Activated effector memory CD4-positive, alpha-beta T cell treated with anti-CD3 and anti-CD28 coated beads, Interleukin-2, amount 50 U/mL, for 16 hours (primary cell): ENCODE results near the gene IL17RB.

Source experiments
- DNase-seq: peaks from one replicate; pipeline ENCODE4 v3.0.0-alpha.2; 2020

IL17RB gene

DNA sequence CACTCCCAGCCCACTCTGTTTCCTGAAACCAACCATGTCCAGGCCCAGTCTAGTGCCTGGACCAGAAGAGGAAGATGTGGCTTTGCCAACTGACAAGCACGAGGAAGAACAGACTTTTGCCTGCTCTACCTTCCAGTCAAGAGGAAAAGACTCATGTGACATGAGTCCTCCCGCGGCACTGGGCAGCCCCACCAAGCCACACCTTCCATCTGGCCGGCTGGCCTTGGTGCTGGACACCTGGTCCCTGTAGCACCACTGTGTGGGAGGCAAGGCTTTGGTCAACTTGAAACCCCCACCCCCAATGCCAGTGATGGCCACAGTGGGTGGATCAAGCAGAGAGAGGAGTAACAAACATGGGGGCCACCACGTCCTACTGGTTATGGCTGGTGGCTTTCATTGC, 12.7 kb upstream of the IL17RB start:
- DNase-seq = no peak

DNA sequence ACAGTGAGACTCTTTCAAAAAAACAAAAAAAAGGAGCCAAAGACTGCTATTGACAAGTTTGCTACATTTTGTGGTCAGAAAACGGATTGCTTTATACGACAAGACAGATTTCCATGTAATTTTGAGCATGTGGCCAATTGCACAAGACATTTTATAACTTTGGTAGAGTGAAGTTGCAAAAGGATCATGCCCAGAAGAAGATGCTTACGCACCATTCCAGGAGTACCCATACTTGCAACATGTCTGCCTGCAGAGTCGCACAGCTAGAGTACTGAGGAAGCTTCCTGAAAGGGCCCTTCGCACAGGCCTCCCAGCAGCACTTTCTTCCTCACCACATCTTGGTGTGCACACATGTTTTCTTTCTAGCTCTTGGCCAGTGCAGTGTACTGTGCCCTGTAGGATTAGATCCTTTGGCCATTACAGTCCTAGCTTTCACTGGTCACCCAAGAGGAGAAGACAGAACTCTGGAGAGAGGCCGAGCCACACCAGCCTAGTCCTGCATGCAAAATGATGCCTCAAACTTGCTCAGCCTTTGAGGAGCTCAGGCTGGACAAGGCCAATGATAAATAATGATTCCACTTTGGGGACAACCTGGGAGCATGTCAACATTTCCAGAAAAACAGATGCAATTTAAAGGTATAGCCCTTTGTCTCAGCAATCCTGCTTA, 11.8 kb upstream of the IL17RB start:
- no peak for DNase-seq

DNA sequence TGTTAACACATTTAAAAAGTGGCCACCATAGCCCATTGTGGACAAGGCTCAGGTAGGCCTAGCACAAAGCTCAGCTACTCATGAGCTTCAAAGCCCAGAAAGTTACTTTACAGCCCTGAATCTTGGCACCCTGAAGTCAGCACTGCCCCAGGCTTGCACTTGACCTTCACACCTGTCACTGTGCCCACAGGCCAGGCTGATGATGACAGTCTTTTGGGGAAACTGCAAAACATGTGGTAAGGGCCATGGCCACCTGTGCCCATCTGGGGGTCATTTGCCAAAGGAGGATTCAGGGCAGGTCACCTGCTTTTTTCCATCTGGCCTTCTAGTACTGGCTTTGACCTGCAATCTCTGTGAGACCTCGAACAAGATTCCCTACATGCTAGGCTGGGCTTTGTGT, 11.1 kb upstream of the IL17RB start:
- no peak for DNase-seq

DNA sequence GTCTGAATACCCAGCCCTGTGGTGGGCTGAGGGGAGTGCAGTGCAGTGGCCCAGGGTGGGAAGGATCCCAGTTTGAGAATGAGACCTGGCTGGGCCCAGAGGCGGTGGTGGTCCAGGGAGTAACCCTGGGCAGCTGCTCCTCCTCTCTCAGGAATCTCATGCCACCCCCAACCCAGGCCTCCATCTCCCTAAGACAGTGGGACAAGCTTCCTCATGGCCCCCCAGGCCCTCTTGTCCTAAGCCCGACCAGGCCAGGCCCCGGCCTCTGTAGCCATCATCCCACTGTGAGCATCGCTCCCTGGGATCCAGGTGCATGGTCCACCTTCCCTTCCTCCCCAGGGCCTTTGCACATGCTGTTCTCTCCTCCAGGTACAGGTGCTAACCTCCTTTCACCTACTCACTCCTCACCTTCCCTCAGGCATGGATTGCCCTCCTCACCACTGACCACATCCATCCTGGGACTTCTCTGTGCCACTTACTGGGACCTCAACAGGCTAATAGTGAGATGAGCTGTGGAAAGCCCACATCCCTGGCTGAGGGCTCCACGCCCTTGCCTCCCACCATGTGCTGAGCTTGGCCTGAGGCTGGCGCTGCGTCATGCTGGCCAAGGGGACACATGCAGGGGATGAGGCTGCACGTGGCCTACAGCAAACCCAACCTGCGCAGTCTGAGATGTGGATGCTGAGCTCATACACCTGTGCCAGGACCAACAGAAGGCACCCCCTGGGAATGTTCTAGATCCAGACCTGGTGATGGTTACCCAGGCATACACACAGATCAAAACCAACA, 10.1 kb upstream of the IL17RB start:
- DNase-seq = no peak

DNA sequence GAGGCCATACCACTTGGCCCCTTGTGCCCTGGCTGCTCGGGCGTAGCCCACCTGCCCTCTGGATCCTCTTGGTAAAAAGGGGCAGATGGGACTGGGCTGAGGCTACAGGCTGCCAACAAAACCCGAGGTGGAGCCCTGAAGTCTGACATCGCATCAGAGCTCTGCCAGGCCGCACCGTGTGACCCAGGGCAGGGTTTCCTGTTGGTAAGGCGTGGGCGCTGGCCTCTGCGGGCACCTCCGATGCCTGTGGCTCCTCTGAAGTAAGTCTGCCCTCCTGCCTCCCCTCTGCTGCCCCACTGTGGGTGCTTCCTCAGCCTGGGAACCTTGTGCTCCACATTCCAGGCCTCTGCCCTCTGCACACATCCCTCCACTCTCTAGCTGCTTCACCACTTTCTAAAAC, 9.0 kb upstream of the IL17RB start:
- no peak for DNase-seq

DNA sequence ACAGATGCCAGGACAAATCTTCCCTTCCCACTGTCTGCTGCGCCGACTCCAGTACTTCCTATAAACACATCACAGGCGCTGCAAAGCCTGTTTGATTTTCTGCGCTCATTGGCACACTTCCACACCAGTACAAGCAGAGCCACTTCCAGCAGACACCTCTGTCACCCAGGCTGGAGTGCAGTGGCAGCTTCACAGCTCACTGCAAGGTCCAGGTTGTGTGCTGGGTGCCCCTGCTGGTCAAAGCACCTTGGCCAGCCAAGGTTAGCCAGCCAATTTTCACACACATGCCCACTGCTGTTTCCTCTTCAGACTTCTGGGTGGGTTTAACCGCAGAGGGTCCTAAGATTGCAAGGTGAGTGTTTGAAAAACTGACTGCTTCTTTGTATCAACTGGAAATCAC, 5.1 kb upstream of the IL17RB start:
- no peak for DNase-seq

DNA sequence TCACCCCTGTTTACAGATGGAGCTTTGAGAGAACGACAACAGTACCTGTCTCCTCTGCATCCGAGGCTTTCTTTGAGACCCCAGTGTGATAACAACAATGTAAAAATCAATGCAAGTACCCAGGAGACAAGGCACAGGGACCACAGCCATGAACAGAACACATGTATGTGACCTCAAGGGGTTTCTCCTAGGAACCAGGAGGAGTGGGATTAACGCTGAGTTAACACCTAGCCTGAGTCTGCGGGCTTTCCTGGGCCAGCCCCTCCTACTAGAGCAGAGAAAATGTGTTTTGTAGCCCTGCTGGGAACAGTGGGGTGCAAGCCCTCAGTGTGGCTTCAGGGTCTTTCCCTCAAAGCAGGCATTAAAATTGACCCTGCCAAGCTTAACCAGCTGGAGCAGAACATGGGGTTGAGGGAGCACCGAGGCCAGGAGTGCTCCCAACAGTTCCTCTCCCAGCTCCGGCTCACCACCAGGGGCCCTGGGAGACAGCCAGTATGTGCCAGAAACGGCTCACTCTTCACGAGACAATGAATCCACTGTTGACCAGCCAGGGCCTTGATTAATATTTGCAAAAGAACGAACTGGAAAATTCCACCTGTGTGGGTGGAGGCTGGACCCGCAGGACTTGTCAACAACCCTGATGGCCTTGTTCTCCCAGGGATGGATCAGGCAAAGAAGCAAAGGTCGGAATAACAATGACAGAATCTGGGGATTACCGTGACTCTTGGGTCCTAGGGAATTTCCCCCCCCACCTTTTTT, 3.8 kb upstream of the IL17RB start:
- no peak for DNase-seq

DNA sequence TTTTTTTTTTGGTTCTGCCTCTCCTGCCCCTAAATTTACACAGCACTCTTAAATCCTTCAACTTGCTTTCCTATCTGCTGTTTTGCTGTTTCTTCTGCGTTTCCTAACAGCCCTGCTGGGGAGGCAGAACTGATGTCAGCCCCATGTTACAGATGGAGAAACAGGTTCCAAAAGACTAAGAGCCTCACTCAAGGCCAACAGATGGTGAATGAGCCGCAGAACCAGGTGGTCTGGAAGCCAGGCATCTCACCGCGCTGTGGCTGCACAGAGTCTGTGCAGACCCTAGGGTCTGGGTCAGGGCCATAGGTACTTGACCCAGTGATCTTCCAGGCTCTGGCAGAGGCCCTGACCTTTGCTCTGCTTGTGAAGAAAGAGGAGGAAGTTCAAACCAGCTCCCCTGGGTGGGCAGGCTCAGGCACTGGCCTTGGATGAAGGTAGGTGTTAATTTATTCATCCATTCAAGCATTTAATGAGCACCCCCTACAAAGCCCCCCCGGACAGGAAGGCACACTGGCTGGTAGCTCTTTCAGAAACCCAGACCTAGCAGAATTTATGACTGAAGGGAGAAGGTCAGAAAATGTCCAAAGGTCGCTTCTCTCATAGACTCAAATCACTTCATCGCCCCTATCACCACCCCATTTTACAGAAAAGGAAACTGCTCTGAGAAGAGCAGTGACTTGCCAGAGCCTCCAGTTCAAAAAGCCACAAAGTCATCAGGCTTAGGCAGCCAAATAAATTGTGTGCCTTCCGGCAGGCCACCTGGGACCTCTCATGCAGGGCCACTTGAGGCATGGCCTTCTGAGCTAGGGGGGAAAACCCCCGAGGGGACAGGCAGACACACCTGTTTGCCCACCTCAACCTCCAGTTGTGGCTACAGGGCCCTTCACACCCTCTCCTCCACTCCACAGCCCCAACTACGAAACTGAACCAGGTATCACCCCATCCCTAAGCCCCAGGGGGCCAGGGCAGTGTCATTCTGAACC, 2.9 kb upstream of the IL17RB start:
- no peak for DNase-seq

DNA sequence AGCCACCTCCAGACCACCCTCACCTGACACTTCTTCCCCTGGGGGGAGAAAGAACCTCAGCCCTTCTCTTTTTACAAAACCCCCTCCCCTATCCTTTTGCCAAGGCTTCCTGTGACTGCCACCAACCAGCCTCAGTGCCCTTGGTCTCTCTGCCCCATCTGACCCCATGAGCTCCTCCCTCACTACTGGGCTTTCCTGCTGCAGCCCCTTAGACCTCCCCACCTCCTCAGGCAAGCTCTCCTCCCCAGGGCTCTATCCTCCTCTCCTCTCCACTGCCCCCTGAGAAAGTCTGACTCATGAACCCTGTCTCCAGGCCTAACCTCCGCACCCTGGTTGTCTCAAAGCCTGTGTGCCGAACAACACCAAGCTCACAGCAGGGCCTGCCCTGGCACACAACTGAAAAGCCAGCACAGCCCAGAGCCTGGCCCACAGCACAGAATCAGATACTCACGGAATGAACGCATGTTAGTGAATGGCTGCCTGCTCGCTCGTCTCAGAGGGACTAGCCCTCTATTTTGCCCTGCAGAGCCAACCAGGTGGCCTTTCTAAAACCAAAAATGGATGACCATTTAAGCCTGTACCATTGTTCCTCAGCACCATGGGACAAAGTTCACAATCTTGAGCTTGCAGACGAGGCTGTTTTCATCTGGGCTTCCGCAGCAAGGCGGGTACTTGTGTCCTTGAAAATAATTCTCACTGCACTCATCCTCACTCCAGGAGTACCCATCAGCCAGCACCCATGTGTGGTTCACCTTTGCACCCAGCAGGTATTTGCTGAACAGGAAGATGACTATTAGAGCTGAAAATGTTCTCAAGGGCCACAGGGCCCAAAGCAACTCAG, 1.9 kb upstream of the IL17RB start:
- DNase-seq = no peak

DNA sequence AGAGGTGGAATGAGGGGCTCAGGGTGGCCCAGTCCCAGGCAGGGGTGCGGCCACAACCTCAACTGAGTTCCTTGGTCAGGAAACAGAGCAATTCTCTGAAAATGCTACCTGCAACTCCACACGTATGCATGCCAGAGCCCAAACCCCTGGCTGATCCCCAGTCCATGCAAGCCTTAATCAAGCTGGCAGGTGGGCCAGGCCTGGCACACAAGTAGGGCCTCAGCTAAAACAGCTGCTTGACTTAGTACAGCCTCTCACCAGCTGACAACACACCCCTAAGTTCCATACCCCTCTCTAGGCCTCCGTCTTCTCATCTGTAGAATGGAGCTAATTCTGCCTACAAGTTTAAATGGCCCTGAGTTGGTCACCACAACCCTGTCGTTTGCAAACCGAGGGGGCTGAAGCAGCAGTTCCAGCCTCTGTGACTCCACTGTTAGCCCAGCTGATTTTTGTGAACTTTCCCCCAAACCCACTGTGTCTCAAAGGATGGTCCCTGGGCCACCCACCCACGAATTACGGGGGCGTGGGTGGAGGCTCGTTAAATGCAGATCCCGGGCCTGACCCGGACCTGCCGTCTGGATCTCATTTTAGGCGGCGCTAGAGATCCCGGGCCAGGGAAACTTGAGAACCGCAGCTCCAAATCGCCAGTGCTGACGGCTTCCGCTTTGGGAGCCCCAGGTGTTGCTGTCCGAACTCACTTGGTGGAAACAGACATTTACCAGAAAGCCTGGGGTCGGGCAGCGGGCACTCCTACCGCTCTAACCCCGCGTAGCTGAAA, 1.1 kb upstream of the IL17RB start:
- no peak for DNase-seq

DNA sequence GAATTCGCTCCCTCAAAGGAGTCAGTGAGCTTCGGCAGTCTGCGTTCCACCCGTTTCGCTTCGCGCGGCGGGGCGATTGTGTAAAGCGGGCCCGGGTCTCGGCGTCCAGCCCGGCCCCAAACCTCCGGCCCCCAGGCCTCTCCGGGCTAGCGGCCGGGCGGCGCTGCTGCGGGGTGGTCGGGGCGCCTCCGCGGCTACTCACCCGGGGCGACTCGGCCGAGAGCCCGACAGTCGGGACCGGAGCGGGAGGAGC, 561 bp upstream of the IL17RB start:
- DNase-seq = no peak

DNA sequence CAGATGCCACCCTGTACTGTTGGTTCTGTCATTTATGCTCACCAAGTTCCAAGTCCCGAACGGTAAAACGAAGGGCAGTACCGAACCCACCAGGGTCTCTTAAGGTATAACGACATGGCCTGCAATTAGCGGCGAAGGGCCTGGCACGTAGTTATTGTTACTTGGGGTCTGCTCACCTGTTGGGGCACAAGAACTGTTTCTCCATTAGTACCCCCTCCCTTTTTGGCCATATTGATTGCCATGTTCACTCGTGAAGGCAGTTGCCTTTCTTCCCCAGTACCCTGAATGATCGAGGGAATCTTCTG, 435 bp downstream of the IL17RB start:
- DNase-seq = no peak

DNA sequence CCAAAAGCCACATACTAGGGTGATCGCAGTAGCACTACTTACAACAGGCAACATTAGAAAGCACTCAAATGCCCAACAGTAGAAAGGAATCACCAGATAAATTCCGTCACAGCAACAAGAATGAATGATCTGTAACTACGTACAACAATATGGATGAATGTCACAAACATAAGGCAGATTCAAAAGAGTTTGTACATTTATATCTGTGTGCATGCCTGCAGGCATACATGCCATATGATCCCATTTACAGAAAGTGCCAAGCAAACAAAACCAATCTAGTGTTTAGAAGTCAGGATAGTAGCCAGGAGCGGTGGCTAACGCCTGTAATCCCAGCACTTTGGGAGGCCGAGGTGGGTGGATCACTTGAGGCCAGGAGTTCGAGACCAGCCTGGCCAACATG, 3.5 kb downstream of the IL17RB start:
- no peak for DNase-seq

DNA sequence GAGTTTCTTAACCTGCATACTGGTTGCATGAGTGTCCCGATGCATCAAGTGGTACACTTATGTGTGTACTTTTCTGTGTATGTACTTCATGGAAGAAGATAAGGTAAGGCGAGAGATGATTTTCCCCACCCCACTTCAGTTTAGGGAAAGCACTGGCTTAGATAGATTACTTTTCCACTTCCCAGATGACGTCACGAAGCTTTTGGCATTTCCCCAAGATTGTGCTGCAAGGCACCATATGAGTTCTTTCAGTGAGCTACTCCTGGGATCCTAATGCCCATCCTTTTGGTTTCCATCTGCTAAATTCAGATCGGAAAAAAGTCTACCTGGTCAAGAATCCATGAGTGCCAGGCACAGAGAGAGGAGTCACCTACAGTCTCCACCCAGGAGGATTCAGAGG, 4.5 kb downstream of the IL17RB start:
- no peak for DNase-seq

DNA sequence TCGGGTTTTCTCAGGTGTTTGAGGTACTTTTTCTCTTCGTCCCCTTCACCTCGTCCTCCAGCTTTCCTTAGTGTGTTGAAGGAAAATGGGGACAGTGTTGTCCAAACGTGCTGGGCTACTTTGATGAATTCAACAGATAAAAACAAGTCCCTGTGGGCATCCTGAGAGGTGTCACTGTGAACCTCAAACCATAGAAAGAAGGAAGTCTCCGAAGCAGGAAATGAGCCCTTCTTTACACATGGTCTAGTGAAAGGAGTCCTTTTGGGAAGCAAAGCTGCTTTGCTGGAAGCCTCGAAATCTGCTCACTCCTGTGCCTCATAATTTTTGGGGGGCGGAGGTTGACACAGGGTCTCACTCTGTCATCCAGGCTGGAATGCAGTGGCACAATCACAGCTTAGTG, 10.6 kb downstream of the IL17RB start:
- no peak for DNase-seq

DNA sequence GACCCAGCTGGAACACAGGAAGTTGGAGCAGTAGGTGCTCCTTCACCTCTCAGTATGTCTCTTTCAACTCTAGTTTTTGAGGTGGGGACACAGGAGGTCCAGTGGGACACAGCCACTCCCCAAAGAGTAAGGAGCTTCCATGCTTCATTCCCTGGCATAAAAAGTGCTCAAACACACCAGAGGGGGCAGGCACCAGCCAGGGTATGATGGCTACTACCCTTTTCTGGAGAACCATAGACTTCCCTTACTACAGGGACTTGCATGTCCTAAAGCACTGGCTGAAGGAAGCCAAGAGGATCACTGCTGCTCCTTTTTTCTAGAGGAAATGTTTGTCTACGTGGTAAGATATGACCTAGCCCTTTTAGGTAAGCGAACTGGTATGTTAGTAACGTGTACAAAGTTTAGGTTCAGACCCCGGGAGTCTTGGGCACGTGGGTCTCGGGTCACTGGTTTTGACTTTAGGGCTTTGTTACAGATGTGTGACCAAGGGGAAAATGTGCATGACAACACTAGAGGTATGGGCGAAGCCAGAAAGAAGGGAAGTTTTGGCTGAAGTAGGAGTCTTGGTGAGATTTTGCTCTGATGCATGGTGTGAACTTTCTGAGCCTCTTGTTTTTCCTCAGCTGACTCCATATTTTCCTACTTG, 11.9 kb downstream of the IL17RB start:
- no peak for DNase-seq

DNA sequence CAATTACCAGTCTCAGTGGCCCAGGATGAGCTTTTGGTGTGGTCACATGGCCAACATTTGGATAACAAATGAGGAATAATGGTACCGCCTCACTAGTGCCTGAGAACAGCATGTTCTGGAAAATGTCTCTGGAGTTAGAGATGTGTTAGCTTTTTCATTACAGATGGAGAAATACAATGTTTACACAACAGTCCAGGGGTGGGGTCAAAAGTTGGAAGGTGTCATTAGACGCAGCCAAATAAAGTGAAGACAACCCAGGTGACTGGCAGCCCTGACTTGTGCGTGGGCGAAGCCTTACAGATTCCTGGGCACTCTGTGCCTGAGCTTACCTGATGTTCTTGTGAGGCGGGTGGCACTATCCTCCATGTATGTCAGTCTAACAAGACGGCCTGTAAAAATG, 12.8 kb downstream of the IL17RB start:
- DNase-seq = no peak

DNA sequence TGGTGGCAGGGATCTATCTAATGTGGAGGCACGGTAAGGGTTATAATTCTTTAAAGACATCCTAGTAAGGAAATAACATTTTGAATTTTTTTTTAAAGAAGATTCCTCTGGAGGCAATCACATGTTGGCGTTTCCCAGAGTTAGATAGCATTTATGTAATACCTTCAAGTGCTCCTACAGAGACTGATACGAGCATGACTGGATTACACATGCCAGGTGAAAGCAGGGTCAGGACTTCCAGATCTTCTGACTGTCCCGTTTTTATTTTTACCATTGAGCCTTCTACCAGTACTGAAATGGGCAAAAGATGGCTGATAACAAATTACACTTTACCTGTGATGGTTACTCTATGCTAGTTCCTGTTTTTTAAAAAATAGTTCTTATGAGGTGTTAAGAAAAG, 13.8 kb downstream of the IL17RB start:
- DNase-seq = no peak

DNA sequence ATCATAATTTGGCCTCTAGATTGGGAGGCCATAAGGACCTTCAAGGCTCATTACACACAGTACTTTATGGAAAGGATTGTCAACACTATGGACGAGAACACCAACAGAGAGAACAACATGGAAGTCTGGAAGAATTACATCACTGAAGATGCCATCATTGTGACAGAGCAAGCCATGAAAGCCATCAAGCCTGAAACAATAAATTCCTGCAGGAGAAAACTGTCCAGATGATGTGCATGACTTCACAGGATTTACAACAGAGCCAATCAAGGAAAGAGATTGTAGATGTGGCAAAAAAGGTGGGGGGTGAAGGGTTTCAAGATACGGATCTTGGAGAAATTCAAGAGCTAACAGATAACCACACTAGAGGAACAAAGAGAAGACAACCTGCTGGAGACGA, 15.9 kb downstream of the IL17RB start:
- no peak for DNase-seq

DNA sequence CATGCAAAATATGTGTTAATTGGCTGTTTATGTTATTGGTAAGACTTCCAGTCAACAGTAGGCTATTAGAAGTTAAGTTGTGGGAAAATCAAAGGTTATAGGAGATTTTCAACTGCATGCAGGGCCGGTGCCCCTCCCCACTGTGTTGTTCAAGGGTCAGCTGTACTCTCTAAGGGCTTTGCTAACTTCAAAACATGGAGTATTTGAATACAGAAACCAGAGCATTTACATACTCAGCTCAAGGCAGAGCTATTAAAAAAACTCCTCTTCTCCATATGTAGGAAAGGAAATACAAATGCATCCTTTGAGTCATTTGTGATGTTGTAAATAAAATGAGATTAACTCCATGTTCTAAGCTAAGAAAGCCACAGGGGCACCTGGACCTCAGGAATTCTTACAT, 16.8 kb downstream of the IL17RB start:
- no peak for DNase-seq
